ENCODE results near the gene ITPRID2. TPM values are rescaled to one million over a fixed set of nuclear protein-coding genes. Genes with fewer than 3 reads are reported as not detected.

Gene ITPRID2
- total RNA-seq, 1 donor from 2014 or later = 115 TPM

DNA sequence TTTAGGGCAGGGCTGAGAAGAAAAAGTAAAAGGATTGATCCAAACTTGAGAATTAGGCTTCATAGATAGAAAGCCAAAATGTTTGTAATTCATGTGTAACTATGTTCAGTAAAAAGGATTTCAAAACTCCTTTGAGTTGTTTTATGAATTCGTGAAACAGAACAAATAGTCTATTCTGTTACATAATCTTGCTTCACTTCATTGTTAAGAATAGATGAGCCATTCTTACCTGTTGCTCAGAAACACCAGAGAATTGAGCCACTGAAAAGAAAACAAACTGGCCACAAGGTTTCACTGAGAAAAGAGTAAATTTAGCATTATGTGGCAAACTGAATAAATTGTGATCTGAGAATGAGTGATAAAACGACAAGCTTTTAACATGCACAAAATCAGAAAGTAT lies 4.5 kb upstream of the ITPRID2 start:
- H3K4me1 Mint-ChIP-seq = peaks cover 34% of the 10 kb centered on the region
- no peak for DNase-seq (ENCODE audit: low read depth, low spot score)
- H3K27ac Mint-ChIP-seq (ENCODE audit: unreplicated experiment) = no peak overlapping the region
- no peaks in the 10 kb centered on the region for H3K9me3 Mint-ChIP-seq
- no peaks in the 10 kb centered on the region for H3K36me3 Mint-ChIP-seq (ENCODE audit: low read depth)
- TF ChIP-seq, protein P1, sequence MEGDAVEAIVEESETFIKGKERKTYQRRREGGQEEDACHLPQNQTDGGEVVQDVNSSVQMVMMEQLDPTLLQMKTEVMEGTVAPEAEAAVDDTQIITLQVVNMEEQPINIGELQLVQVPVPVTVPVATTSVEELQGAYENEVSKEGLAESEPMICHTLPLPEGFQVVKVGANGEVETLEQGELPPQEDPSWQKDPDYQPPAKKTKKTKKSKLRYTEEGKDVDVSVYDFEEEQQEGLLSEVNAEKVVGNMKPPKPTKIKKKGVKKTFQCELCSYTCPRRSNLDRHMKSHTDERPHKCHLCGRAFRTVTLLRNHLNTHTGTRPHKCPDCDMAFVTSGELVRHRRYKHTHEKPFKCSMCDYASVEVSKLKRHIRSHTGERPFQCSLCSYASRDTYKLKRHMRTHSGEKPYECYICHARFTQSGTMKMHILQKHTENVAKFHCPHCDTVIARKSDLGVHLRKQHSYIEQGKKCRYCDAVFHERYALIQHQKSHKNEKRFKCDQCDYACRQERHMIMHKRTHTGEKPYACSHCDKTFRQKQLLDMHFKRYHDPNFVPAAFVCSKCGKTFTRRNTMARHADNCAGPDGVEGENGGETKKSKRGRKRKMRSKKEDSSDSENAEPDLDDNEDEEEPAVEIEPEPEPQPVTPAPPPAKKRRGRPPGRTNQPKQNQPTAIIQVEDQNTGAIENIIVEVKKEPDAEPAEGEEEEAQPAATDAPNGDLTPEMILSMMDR (conservative IDR thresholded peaks at IDR 0.05) = no peak
- H3K27me3 Mint-ChIP-seq (ENCODE audit: low read depth) = no peaks in the 10 kb centered on the region
- no peak overlapping the region for H3K4me3 Mint-ChIP-seq

DNA sequence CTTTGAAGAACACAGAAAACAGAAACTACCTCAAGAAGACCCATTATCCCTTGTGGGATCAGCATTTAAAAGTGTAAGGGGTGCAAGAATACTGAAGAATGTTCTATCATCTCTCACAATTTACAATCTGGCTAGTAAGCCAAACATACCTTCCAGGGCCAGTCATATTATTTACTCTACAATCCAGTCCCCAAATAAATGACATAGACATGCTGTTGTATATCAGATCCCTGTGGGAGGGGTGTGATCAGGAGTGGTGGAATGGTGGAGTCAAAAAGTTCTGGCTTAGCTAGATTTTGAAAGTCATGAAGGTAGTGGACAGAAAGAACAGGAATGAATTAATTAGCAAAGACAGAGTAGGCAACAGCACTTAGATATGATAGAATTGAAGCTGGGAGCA lies 1.8 kb upstream of the ITPRID2 start:
- Mint-ChIP-seq H3K27me3 (ENCODE audit: low read depth) (no peaks in the 10 kb centered on the region), H3K4me1 (peaks cover 58% of the 10 kb centered on the region), H3K4me3 (peak overlapping the region; percentile 53), H3K27ac (ENCODE audit: unreplicated experiment) (no peak overlapping the region), H3K9me3 (no peaks in the 10 kb centered on the region), H3K36me3 (ENCODE audit: low read depth) (peaks cover 3% of the 10 kb centered on the region)
- TF ChIP-seq, protein P1 (conservative IDR thresholded peaks at IDR 0.05) = no peak
- no peak for DNase-seq (ENCODE audit: low read depth, low spot score)

DNA sequence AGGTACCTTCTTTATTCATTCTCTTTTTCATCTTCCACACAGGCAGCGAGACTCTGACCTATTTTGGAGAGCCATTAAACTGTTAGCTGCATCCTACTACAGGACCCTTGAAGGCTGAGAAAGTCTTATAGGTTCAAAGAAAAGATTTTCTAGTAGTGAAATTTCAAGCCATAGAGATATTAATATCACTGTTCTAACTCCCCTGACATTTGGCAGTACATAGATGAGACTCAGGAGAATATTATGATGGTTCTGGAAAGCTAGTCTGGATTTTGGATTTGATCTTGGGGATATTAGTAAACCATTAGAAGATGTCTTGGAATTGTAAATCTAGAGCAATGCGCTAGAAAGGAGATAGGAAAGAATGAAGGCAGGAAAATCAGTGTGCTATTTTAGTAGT lies 1.3 kb upstream of the ITPRID2 start:
- TF ChIP-seq, protein P1 (conservative IDR thresholded peaks at IDR 0.05) = no peak
- H3K36me3 Mint-ChIP-seq (ENCODE audit: low read depth) = peaks cover 3% of the 10 kb centered on the region
- no peak for DNase-seq (ENCODE audit: low read depth, low spot score)
- H3K4me1 Mint-ChIP-seq = peaks cover 60% of the 10 kb centered on the region
- peak overlapping the region; percentile 53 for H3K4me3 Mint-ChIP-seq
- no peaks in the 10 kb centered on the region for H3K27me3 Mint-ChIP-seq (ENCODE audit: low read depth)
- no peaks in the 10 kb centered on the region for H3K9me3 Mint-ChIP-seq
- H3K27ac Mint-ChIP-seq (ENCODE audit: unreplicated experiment) = no peak overlapping the region

DNA sequence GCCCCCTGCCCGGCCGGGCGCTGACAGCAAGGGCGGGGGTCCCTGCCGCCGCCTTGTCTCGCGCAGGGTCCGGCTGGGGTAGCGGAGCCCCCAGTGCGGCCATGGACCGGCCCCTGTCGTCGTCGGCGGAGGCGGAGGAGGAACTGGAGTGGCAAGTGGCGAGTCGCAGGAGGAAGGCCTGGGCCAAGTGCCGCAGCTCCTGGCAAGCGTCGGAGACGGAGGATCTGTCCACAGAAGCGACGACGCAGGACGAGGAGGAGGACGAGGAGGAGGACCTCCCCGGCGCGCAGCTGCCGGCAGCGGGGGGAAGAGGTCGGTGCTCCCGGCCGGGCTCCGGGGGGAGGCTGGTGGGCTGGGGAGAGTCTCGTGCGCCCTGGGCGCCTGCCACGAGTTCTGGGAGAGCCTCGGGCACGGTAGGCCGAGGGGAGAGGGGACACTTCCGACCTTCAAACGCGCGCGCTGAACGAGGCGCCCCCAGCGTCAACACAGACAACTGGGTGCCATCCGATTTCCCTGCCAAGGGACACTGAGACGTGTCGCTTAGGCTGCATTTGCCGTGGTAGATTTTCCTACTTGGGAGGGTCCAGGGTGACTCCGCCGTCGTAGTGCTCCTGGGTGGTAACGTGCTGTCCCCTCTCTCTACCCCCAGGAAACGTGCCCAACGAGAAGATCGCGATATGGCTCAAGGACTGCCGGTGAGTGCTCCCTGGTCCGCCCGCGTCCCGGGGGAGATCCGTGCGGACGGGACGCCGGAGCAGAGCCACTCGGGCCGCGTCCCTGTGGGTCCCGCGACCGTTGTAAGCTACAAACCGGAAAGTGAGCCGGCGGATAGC lies 652 bp downstream of the ITPRID2 start:
- TF ChIP-seq, protein P1 (conservative IDR thresholded peaks at IDR 0.05) = peak; percentile 50
- peak overlapping the region; percentile 95 for H3K4me3 Mint-ChIP-seq
- no peaks in the 10 kb centered on the region for H3K9me3 Mint-ChIP-seq
- peaks cover 62% of the 10 kb centered on the region for H3K4me1 Mint-ChIP-seq
- peak; percentile 65 for DNase-seq (ENCODE audit: low read depth, low spot score)
- H3K27ac Mint-ChIP-seq (ENCODE audit: unreplicated experiment) = peak overlapping the region; percentile 96
- peaks cover 7% of the 10 kb centered on the region for H3K36me3 Mint-ChIP-seq (ENCODE audit: low read depth)
- no peaks in the 10 kb centered on the region for H3K27me3 Mint-ChIP-seq (ENCODE audit: low read depth)

DNA sequence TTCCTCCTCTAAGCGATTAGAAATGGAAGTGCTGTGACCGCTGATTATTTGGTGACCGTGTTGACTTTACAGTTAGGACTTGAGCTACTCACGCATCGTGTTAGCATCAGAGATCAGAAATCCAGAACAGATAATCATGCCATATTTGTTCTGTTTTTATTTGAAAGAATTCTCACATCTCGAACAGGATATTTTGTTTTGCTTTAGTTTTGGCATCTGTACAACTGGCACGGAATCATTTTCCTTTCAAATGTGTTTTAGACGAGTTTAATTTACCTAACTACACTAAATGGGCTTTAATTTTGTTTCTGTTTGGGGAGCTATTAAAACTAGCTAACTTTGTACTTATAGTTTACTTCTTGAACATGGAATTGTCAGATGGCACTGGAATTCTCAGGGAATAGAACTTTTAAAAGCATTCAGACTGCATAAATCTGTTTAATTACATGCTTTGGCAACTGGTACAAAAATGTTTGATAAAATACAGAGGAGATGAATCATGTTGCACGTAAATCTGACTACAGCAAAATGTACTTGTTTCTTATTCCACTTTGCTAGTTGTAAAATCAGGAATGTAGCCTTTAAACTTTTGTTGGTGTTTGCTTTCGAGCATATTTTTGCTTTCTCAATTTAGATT lies 1.4 kb downstream of the ITPRID2 start:
- Mint-ChIP-seq H3K27me3 (ENCODE audit: low read depth) (no peaks in the 10 kb centered on the region), H3K9me3 (no peaks in the 10 kb centered on the region), H3K36me3 (ENCODE audit: low read depth) (peaks cover 7% of the 10 kb centered on the region), H3K4me3 (peak overlapping the region; percentile 95), H3K27ac (ENCODE audit: unreplicated experiment) (peak overlapping the region; percentile 85), H3K4me1 (peaks cover 59% of the 10 kb centered on the region)
- TF ChIP-seq, protein P1 (conservative IDR thresholded peaks at IDR 0.05) = no peak
- DNase-seq (ENCODE audit: low read depth, low spot score) = no peak

Data from neural crest cell (in vitro differentiated cells).